Measurements from ENCODE around the gene WDTC1.
"Not testable (repeated sequence)": the region's sequence is repeated elsewhere in the genome, so short reads cannot be mapped to it uniquely, and the experiment has no call there.

Gene WDTC1, protein sequence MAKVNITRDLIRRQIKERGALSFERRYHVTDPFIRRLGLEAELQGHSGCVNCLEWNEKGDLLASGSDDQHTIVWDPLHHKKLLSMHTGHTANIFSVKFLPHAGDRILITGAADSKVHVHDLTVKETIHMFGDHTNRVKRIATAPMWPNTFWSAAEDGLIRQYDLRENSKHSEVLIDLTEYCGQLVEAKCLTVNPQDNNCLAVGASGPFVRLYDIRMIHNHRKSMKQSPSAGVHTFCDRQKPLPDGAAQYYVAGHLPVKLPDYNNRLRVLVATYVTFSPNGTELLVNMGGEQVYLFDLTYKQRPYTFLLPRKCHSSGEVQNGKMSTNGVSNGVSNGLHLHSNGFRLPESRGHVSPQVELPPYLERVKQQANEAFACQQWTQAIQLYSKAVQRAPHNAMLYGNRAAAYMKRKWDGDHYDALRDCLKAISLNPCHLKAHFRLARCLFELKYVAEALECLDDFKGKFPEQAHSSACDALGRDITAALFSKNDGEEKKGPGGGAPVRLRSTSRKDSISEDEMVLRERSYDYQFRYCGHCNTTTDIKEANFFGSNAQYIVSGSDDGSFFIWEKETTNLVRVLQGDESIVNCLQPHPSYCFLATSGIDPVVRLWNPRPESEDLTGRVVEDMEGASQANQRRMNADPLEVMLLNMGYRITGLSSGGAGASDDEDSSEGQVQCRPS

DNA sequence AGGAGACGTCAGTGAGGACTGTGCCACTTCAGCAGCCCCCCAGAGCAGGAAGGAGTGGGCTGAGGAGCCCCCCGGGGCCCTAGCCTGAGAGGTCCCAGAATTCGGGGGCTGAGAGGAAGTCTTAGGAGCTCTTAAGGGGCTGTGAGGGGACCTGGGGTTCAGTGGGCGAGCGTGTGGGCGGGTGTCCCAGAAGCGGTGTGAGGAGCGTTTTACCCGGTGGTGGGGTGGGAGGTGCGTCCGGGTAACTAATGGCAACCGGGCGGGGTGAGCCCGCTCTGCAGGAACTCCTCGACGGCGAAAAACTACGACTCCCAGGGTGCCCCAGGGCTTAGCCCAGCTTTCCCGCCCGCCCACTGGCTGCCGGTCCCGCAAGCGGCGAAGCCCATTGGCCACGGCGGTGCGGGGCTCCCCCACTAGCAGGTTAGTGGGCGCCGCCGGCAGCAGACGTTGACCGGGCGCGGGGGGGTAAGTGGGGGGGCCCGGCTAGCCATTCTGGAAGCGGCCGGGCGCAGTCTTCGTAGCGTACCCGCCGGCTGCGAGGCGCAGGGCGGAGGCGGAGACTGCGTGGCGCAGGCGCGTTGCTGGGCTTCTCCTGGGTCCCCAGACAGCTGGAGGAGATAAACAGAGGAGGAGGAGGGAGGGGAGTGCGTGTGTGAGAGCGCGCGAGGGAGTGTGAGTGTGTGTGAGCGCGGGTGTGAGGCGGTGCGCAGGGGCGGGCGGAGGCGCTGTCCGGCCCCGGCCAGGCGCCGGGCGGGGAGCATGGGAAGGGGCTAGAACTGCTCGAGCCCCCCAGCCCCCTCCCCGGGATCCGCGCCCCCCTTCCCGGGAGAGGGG, at the start of gene WDTC1:
WDTC1 (plus strand) TSS at position 584 of the 834 bp plus-strand sequence. CDS start 26,423 bp downstream, outside the sequence.
- peak; percentile 98 for DNase-seq

DNA sequence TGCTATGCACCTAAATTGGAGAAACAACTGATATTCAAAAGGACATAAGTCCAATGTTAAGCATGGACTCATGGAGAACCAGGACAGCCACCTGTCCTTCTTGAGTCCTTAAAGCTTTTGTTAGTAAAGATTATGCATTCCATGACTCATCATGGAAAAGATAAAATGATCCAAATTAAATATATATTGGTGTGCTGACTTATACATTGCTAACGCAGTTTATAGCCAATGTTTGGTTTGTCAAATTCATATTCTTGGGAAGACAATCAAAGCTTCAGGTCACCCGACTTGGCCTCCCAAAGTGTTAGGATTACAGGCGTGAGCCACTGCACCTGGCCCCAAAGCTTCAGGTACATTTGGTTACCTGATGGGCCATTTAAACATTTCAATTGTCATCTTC, 49.8 kb upstream of the WDTC1 start:
- not testable (repeated sequence) for DNase-seq

DNA sequence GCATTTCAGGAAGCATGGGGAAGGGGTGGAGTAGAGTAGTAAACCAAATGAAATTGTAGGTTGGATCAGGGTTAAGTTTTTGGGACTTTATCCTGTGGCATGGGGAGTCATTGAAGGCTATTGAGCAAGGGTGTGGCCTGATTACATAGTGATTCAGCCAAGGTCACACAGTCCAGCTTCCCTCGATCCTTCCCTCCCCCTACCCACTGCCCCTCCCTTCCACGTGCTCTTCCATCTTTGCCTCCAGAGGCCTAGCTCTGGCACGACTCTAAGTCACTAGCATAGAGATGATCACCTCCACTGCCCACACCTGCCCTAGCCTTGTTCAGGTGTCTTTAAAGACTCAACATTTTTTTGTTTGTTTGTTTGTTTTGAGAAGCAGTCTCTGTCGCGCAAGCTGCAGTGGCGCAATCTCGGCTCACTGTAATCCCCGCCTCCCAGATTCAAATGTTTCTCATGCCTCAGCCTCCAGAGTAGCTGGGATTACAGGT, 42.3 kb upstream of the WDTC1 start:
- no peak for DNase-seq

DNA sequence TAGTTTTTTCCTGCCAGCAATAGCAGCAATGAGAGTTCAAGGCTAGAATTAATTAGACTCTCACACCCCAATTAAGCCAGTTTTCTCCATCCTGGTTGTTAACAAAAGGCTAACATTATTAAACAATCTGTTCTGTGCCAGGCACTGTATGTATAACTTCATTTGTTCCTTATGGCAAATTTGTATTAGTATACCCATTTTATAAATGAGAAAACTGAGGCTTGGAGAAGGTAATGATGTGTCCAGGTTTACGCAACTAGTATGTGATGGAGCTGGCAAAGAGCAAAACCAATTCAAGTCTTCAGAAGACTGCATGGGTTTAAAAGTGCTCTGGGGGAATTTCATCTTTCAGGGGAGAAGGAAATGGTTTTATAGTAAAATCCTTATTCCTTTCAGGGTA, 41.2 kb upstream of the WDTC1 start:
- no peak for DNase-seq

DNA sequence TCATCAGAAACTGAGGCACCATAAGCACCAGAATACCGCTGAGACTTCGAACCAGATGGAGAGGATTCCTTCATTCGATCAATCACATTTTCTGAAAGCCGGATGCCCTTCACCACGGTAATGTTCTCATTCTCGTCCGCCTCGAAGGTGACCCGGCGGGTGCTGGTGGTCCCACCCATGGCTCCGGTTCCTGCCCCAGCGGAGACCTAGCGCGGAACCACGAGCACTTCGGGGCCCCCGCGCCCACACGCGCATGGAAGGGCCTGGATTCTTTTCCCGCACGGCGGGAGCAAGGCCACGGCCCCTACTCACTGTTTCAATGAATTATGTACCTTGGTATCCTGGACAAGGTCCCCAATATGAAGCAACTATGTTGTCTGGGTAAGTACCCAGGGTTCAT, 33.1 kb upstream of the WDTC1 start:
- DNase-seq, result no peak

DNA sequence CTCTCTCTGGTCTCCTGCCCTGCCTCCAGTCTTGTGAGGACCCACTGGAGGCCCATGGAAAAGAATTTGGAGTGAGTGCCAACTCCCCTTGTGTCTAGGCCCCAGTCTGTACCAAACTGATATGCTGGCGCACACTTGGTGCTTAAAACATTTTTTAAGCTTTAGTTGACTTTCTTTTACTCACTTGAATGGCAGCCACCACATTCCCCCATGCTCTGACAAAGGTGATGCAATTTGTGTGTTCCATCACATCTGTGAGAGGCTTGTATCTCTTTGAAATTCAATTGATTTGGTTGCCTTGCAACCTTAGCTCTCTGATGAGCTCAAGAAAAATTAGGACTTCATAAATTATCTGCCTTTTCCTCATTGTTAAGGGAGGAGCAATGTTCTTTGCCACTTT, 30.5 kb upstream of the WDTC1 start:
- DNase-seq, result peak; percentile 36

DNA sequence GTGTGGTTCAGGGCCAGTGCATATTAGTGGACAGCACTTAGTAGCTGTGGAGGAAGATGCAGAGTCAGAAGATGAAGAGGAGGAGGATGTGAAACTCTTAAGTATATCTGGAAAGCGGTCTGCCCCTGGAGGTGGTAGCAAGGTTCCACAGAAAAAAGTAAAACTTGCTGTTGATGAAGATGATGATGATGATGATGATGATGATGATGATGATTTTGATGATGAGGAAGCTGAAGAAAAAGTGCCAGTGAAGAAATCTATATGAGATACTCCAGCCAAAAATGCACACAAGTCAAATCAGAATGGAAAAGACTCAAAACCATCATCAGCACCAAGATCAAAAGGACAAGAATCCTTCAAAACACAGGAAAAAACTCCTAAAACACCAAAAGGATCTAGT, 27.2 kb upstream of the WDTC1 start:
- DNase-seq, result not testable (repeated sequence)

DNA sequence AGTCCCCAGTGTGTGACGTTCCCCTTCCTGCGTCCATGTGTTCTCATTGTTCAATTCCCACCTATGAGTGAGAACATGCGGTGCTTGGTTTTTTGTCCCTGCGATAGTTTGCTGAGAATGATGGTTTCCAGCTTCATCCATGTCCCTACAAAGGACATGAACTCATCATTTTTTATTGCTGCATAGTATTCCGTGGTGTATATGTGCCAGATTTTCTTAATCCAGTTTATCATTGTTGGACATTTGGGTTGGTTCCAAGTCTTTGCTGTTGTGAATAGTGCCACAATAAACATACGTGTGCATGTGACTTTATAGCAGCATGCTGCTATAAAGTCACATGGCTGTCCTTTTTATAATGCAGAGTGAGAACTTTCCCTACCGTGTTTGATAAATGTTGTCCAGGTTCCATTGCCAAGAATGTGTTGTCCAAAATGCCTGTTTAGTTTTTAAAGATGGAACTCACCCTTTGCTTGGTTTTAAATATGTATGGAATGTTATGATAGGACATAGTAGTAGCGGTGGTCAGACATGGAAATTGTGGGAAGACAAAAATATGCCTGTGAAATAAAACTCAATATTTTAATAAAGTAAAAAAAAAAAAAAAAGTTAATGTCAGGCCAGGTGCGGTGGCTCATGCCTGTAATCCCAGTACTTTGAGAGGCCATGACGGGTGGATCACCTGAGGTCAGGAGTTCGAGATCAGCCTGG, 26.1 kb upstream of the WDTC1 start:
- DNase-seq, result peak; percentile 15

DNA sequence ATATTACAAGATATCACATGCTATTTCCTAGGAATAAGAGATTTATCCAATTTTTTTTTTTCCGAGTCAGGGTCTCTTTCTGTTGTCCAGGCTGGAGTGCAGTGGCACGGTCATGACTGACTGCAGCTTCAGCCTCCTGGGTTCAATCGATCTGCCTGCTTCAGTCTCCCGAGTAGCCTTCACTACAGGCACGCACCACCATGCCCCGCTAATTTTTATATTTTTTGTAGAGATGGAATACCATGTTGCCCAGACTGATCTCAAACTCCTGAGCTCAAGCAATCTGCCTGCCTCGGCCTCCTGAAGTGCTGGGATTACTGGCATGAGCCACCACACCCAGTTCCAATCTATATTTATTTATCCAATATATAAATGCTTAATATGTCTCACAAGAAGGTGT, 18.0 kb upstream of the WDTC1 start:
- DNase-seq, result no peak

DNA sequence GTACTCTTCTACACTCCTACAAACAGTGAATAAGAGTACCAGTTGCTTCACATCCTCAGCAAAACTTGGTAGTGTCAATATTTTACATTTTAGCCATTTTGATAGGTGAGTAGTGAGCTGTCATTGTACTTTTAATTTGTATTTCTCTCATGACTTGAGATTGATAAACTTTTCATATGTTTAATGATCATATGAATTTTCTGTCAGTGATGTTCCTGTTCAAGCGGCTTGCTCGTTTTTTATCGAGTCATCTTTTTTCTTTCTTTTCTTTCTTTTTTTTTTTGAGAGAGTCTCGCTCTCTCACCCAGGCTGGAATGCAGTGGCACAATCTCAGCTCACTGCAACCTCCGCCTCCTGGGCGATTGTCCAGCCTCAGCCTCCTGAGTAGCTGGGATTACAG, 17.0 kb upstream of the WDTC1 start:
- DNase-seq, result no peak

DNA sequence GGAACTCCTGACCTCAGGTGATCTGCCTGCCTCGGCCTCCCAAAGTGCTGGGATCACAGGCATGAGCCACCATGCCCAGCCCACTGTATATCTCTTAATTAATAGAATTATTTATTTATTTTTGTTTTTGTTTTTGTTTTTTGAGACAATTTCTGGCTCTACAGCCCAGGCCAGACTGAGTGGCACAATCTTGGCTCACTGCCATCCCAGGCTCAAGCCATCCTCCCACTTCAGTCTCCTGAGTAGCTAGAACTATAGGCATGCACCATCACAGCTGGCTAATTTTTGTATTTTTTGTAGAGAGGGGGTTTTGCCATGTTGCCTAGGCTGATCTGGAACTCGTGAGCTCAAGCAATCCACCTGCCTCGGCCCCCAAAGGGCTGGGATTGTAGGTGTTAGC, 15.7 kb upstream of the WDTC1 start:
- DNase-seq, result no peak

DNA sequence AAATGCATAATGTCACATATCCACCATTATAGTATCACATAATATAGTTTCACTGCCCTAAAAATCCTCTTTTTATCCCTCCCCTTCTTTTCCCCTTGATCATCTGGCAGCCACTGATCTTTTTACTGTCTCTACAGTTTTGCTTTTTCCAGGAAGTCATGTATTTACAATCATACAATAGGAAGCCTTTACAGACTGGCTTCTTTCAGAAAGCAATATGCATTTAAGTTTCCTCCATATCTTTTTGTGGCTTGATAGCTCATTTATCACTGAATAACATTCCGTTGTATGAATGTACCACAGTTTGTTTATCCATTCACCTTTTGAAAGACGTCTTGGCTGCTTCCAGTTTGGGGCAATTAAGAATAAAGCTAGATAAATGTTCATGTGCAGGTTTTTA, 14.3 kb upstream of the WDTC1 start:
- no peak for DNase-seq

DNA sequence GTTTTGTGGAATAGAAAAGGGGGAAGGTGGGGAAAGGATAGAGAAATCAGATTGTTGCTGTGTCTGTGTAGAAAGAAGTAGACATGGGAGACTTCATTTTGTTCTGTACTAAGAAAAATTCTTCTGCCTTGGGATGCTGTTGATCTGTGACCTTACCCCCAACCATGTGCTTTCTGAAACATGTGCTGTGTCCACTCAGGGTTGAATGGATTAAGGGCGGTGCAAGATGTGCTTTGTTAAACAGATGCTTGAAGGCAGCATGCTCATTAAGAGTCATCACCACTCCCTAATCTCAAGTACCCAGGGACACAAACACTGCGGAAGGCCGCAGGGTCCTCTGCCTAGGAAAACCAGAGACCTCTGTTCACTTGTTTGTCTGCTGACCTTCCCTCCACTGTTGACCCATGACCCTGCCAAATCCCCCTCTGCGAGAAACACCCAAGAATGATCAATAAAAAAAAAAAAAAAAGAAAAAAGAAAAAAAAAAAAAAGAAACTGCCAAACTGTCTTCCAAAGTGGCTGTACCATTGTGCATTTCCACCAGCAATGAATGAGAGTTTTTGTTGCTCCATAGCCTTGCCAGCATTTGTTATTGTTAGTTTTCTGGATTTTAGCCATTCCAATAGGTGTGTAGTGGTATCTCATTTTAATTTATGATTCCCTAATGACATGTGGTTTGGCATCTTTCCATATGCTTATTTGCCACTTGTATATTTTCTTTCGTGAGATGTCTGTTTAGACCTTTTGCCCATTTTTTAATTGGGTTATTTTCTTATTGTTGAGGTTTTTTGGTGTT, 13.5 kb upstream of the WDTC1 start:
- DNase-seq, result not testable (repeated sequence)

DNA sequence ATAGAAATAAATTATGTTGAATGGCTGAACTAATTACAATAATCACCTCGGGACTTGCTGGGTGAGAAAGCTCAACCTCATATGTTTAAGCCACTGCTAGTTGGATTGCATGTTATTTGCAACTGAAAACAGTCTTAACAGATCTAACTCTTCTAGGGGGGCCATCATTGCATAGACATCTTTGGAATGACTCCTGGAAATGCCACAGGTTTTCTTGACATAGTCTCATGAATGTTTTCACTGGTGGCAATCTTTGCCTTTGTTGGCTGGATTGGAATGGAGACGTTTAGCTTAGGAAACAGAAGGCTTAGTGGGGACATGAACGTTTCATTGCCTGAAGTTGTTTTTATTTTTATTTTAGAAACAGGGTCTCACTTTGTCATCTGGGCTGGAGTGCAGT, 8.8 kb upstream of the WDTC1 start:
- DNase-seq, result no peak

DNA sequence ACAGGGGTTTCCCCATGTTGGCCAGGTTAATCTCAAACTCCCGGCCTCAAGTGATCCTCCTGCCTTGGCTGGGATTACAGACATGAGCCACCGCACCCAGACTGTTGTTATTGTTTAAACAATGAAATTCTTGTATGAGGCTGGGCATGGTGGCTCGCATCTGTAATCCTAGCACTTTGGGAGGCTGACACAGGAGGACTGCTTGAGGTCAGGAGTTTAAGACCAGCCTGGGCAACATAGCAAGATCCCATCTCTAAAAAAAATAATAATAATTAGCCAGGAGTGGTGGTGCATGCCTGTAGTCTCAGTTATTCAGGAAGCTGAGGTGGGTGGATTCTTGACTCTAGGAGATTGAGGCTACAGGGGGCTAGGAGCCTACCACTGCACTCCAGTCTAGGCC, 6.7 kb upstream of the WDTC1 start:
- no peak for DNase-seq

DNA sequence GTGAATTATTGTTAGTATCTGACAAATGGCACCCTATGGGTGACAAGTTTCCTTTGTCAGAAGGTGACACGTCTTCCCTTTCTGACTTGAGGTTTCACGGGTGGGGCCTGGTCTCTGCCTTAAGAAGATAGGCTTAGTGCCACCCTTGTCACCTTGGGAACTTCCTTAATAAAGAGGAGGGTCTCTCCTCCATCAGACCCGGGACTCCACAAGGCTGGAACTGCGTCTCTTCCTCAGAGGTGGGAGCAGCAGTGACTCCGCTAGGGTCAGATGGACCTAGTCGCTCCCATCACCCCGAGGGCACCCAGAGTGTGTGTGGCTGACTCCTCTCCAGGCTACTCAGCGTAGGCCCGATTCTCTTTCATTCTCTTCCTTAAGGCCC, 774 bp upstream of the WDTC1 start:
- no peak for DNase-seq

DNA sequence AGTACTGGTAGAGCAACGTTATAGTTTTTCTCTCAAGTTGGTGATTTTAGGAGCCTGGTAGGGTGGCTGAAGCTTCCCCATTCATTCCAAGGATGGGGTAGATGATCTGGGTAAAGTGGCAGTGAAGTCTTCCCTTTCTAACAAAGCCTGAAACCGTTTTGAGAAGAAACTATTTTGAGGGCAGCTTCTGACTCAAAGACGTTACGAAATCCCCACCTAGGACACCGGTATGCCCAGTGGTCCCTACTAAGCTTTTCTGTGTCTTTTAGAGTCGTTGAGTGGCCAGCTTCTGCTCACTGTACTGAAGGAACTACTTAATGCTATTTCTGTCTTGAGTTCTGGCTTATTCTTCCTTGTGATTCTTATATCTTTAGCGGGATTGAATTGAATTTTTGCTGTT, 1.4 kb downstream of the WDTC1 start:
- peak; percentile 27 for DNase-seq

DNA sequence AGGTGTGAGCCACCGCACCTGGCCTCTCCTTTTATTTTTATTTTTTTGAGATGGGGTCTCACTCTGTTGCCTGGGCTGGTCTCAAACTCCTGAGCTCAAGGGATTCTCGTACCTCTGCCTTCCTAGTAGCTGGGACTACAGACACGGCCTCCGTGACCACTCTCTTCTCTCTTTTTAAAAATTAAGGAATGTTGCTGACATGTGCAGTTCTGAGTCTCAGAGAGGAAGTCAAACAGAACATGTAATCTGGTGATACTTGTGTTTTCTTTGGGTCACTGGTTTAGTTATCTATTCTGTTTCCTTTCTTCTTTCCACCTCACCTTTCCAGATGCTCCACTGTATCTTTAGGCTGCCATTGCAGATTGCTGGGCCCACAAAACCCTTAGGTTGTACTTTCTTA, 2.7 kb downstream of the WDTC1 start:
- no peak for DNase-seq

DNA sequence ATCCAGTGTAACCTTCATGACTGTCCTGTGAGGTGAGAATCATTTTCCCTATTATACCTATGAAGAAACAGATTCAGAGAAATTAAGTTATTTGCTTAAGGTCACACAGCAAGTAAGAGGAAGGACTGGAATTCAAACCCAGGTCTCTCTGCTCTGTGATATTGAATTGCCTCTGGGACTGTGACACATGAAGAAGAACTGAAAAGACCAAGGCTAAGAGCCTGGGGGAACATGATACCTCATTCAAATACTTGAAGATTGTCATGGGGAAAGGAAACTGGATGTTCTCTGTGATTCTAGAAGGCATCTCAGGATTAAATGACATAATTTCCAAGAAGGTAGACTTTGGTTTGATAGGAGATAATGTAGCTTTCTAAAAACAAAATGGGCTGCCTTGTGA, 3.6 kb downstream of the WDTC1 start:
- no peak for DNase-seq

DNA sequence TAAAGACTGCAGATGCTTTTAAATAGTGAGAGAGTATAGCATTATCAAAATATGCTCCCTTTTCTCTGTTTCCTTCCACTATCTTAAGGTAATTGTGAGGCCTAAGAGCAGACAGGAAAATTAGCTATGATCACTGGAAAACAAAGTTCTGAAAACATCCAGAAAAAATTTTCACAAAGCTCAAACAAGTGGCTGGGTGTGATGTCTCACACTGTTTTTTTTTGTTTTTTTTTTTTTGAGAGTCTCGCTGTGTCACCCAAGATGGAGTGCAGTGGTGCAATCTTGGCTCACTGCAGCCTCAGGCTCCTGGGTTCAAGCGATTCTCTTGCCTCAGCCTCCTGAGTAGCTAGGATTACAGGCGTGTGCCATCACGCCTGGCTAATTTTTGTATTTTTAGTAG, 7.2 kb downstream of the WDTC1 start:
- DNase-seq, result no peak

DNA sequence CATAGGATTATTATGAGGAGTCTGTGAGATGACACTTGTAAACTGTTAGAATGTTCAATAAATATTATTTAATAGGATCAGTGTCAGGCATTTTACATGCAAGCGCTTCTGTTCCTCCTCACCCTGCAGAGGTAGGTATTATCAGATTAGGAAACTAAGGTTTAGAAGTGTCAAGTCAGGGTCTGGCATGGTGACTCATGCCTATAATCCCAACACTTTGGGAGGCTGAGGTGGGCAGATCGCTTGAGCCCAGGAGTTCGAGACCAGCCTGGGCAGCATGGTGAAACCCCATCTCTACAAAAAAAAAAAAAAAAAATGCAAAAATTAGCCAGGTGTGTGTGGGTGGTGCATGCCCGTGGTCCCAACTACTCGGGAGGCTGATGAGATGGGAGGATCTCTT, 9.2 kb downstream of the WDTC1 start:
- not testable (repeated sequence) for DNase-seq

DNA sequence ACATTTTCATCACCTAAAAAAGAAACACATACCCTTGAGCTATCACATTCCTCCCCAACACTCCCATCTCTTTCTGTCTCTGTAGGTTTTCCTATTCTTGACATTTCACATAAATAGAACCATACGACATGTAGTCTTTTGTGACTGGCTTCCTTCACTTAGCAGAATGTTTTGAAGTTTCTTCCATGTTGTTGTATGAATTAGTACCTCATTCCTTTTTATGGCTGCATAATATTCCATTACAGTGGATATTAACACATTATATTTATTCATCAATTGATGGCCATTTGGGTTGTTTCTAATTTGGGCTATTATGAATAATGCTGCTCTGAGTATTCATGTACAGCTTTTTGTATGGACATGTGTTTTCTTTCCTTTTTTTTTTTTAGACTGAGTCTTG, 11.8 kb downstream of the WDTC1 start:
- DNase-seq, result no peak
